ENCODE data around the gene SLFN11.

- TF ChIP-seq CTCF (IDR thresholded peaks at IDR 0.05; ENCODE audit: insufficient read depth, low read length) (no peak), POLR2AphosphoS5 (IDR thresholded peaks at IDR 0.05; ENCODE audit: low read depth) (no peak)
Measured at GRCh38 chr17:35374766-35375344, 1.4 kb upstream of the SLFN11 start.
